Liver (tissue), 9 donors: ENCODE data around the gene CYB5A. TPM values are rescaled to one million over a fixed set of nuclear protein-coding genes. Genes with fewer than 3 reads are reported as not detected.

ENCODE experiments used
- DNase-seq: peaks from one replicate; pipeline ENCODE4 v3.0.0-alpha.2; 2017; ENCODE audit warnings: low spot score
- H3K27ac ChIP-seq, 2 donors: one replicate each; pipeline ENCODE4 v1.7.0; 2013; ENCODE audit warnings: inconsistent platforms in 2 of 2, low read length in 2 of 2, control low read depth in 1 of 2, low read depth in 1 of 2, mild to moderate bottlenecking in 1 of 2
- H3K27me3 ChIP-seq, 4 donors: one replicate each; pipeline versions ENCODE4 v1.6.1 to v1.7.0; 2013; ENCODE audit warnings: low read length in 3 of 4, inconsistent platforms in 1 of 4, mild to moderate bottlenecking in 1 of 4, moderate library complexity in 1 of 4; ENCODE audit not compliant: control insufficient read depth in 4 of 4, insufficient read depth in 4 of 4
- H3K36me3 ChIP-seq, 4 donors: one replicate each; pipeline versions ENCODE4 v1.6.1 to v1.7.0; 2013; ENCODE audit warnings: low read length in 3 of 4, mild to moderate bottlenecking in 3 of 4, low read depth in 1 of 4, moderate library complexity in 1 of 4; ENCODE audit not compliant: control insufficient read depth in 4 of 4, insufficient read depth in 3 of 4
- H3K4me1 ChIP-seq, 4 donors: one replicate each; pipeline versions ENCODE4 v1.6.1 to v1.7.0; 2013; ENCODE audit warnings: low read length in 3 of 4, mild to moderate bottlenecking in 3 of 4, moderate library complexity in 1 of 4; ENCODE audit not compliant: control insufficient read depth in 4 of 4, insufficient read depth in 4 of 4
- H3K4me3 ChIP-seq, 3 donors: one replicate each; pipeline versions ENCODE4 v1.6.1 to v1.7.0; 2013; ENCODE audit warnings: low read length in 3 of 3, control low read depth in 1 of 3, low read depth in 1 of 3, mild to moderate bottlenecking in 1 of 3
- H3K9ac ChIP-seq, 2 donors: one replicate each; pipeline ENCODE4 v1.7.0; 2013; ENCODE audit warnings: low read length in 2 of 2, mild to moderate bottlenecking in 2 of 2, moderate library complexity in 2 of 2, control low read depth in 1 of 2, low read depth in 1 of 2
- H3K9me3 ChIP-seq, 4 donors: one replicate each; pipeline versions ENCODE4 v1.6.1 to v1.7.0; 2013; ENCODE audit warnings: low read length in 3 of 4; ENCODE audit not compliant: control insufficient read depth in 4 of 4
- EGR1 ChIP-seq, 2 donors: IDR thresholded peaks; 2 replicates each; pipeline ENCODE4 v1.6.1; 2016 to 2018; ENCODE audit warnings: antibody characterized with exemption in 2 of 2, low read depth in 2 of 2
- FOXA1 ChIP-seq: IDR thresholded peaks from 2 replicates; pipeline ENCODE4 v1.6.1; 2016; ENCODE audit warnings: antibody characterized with exemption
- FOXA2 ChIP-seq: IDR thresholded peaks from 2 replicates; pipeline ENCODE4 v1.6.1; 2016; ENCODE audit warnings: antibody characterized with exemption
- GABPA ChIP-seq, 2 donors: IDR thresholded peaks in 1 of 2; conservative IDR thresholded peaks in 1 of 2; 2 replicates each; pipeline ENCODE4 v1.6.1; 2016; ENCODE audit warnings: antibody characterized with exemption in 2 of 2, mild to moderate bottlenecking in 1 of 2, moderate library complexity in 1 of 2
- HNF4A ChIP-seq, 2 donors: conservative IDR thresholded peaks; 2 replicates each; pipeline ENCODE4 v1.6.1; 2016; ENCODE audit warnings: antibody characterized with exemption in 2 of 2, mild to moderate bottlenecking in 2 of 2
- HNF4G ChIP-seq: IDR thresholded peaks from 2 replicates; pipeline ENCODE4 v1.6.1; 2016; ENCODE audit warnings: antibody characterized with exemption
- JUND ChIP-seq, 2 donors: IDR thresholded peaks; 2 replicates each; pipeline ENCODE4 v1.6.1; 2016; ENCODE audit warnings: antibody characterized with exemption in 2 of 2
- NR2F2 ChIP-seq: IDR thresholded peaks from 2 replicates; pipeline ENCODE4 v1.6.1; 2016; ENCODE audit warnings: antibody characterized with exemption
- RAD21 ChIP-seq, 2 donors: IDR thresholded peaks; 2 replicates each; pipeline ENCODE4 v1.6.1; 2016; ENCODE audit warnings: antibody characterized with exemption in 2 of 2, mild to moderate bottlenecking in 2 of 2
- RXRA ChIP-seq, 2 donors: IDR thresholded peaks; 2 replicates each; pipeline ENCODE4 v1.6.1; 2017 to 2018; ENCODE audit warnings: antibody characterized with exemption in 2 of 2, mild to moderate bottlenecking in 1 of 2
- SP1 ChIP-seq: IDR thresholded peaks from 2 replicates; pipeline ENCODE4 v1.6.1; 2018; ENCODE audit warnings: antibody characterized with exemption, mild to moderate bottlenecking
- TAF1 ChIP-seq: conservative IDR thresholded peaks from 2 replicates; pipeline ENCODE4 v1.6.1; 2016; ENCODE audit warnings: antibody characterized with exemption, mild to moderate bottlenecking
- YY1 ChIP-seq: IDR thresholded peaks from 2 replicates; pipeline ENCODE4 v1.6.1; 2016; ENCODE audit warnings: antibody characterized with exemption, mild to moderate bottlenecking
- WGBS: extraction: QIAGEN DNeasy Blood & Tissue Kit; methylation state at CpG from one replicate; pipeline ENCODE4 v1.1.7; 2013; 5-methylcytosine and 5-hydroxymethylcytosine counted together
- polyA plus RNA-seq, 2 donors: library from polyadenylated mRNA; stranded (reverse) in 1 of 2; unstranded in 1 of 2; fragments of 200-250 nt in 1 of 2; fragments of >200 nt in 1 of 2; fragmentation: Nextera tagmentation in 1 of 2; extraction: Ambion mirVana in 1 of 2; gene quantifications; one replicate each; pipeline versions ENCODE4 v1.2.1 to v1.2.3, GENCODE V29; 2013 to 2015
- total RNA-seq, 2 donors: library from RNA; depleted of rRNA; stranded (reverse); fragments of >200 nt; gene quantifications; one replicate each; pipeline ENCODE4 v1.2.3, GENCODE V29; 2014
- TF ChIP-seq, protein P1 (sequence below): IDR thresholded peaks from 2 replicates; pipeline ENCODE4 v1.6.1; 2016; ENCODE audit warnings: antibody characterized with exemption, mild to moderate bottlenecking
- TF ChIP-seq, protein P2 (sequence below): IDR thresholded peaks from 2 replicates; pipeline ENCODE4 v1.6.1; 2016; ENCODE audit warnings: antibody characterized with exemption
- TF ChIP-seq, protein P3 (sequence below): fragments of 150-350 bp; IDR thresholded peaks from 2 replicates; pipeline ENCODE4 v1.5.1; 2017; ENCODE audit warnings: improper control_type of control experiment, low read depth, low read length; ENCODE audit not compliant: missing input control
- TF ChIP-seq, protein P4 (sequence below): IDR thresholded peaks from 2 replicates; pipeline ENCODE4 v1.6.1; 2016; ENCODE audit warnings: antibody characterized with exemption
- TF ChIP-seq, protein P5 (sequence below): IDR thresholded peaks from 2 replicates; pipeline ENCODE4 v1.6.1; 2016; ENCODE audit warnings: antibody characterized with exemption
- donor health status: healthy.
- donor health status: healthy.
- donor health status: healthy.
- donor health status: healthy.
- donor health status: healthy.

The CYB5A gene
- total and polyA plus RNA-seq, 4 donors, result 277 to 2,022 (median 1,122) TPM

DNA sequence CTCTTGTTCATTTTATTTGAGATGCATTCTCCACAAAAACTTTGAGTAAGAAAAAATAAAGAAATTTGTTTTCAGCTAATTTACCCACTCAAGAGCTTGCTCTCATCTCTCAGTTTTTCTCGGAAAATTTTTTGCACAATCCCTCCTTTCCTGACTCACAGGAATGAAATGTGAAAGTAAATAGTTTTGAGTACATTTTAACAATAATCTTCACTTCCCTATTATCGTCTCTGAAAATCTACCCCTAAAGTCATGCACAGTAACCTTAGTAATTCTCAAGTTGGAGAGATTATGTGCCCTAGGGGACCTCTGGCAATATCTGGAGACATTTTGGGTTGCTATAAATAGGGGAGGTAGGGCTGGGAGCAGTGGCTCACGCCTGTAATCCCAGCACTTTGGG, 2.6 kb downstream of the CYB5A start:
- H3K4me1 ChIP-seq, result peaks cover 2 to 49% (median 23%) of the 10 kb centered on the region in 4 donors

DNA sequence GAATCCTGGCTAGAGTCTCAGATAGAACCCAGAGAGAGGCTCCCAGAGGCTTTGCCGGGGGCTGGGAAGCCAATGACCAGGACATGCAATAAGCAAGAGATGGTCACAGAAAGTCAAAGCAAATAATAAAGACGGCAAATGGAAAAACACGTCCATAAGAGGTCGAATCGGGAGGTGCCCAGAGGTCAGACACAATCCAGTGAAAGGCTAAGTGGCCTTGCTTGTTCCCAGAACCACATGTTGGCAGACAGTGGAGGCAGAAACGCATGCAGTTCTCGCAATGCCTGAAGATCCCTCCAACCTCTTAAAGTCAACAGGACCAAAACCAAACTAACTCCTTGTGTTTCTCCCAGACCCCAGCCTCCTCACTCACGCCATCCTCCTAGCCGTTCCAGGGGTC, 3.0 kb downstream of the CYB5A start:
- peak overlapping the region; percentile 82 to 83 for H3K27ac ChIP-seq
- no peak for DNase-seq
- WGBS, result 29% methylated on average over 9 of the region's 9 CpGs
- TF ChIP-seq TAF1 (peak; percentile 87), HNF4G (no peak), JUND (IDR thresholded peaks at IDR 0.05) (no peak), GABPA (IDR thresholded peaks at IDR 0.05 in 1 of 2, conservative IDR thresholded peaks at IDR 0.05 in 1 of 2) (no peak), RXRA (IDR thresholded peaks at IDR 0.05) (peak; percentile 44 to 83), YY1 (no peak), SP1 (peak; percentile 60), NR2F2 (peak; percentile 56), HNF4A (conservative IDR thresholded peaks at IDR 0.05) (peak; percentile 13 to 34), RAD21 (IDR thresholded peaks at IDR 0.05) (peak in 1 of 2 donors; percentile 32), FOXA1 (no peak), FOXA2 (peak; percentile 17), EGR1 (IDR thresholded peaks at IDR 0.05; ENCODE audit: low read depth in 2 of 2) (no peak)
- TF ChIP-seq, protein P1, sequence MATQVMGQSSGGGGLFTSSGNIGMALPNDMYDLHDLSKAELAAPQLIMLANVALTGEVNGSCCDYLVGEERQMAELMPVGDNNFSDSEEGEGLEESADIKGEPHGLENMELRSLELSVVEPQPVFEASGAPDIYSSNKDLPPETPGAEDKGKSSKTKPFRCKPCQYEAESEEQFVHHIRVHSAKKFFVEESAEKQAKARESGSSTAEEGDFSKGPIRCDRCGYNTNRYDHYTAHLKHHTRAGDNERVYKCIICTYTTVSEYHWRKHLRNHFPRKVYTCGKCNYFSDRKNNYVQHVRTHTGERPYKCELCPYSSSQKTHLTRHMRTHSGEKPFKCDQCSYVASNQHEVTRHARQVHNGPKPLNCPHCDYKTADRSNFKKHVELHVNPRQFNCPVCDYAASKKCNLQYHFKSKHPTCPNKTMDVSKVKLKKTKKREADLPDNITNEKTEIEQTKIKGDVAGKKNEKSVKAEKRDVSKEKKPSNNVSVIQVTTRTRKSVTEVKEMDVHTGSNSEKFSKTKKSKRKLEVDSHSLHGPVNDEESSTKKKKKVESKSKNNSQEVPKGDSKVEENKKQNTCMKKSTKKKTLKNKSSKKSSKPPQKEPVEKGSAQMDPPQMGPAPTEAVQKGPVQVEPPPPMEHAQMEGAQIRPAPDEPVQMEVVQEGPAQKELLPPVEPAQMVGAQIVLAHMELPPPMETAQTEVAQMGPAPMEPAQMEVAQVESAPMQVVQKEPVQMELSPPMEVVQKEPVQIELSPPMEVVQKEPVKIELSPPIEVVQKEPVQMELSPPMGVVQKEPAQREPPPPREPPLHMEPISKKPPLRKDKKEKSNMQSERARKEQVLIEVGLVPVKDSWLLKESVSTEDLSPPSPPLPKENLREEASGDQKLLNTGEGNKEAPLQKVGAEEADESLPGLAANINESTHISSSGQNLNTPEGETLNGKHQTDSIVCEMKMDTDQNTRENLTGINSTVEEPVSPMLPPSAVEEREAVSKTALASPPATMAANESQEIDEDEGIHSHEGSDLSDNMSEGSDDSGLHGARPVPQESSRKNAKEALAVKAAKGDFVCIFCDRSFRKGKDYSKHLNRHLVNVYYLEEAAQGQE, result no peak
- TF ChIP-seq, protein P2, sequence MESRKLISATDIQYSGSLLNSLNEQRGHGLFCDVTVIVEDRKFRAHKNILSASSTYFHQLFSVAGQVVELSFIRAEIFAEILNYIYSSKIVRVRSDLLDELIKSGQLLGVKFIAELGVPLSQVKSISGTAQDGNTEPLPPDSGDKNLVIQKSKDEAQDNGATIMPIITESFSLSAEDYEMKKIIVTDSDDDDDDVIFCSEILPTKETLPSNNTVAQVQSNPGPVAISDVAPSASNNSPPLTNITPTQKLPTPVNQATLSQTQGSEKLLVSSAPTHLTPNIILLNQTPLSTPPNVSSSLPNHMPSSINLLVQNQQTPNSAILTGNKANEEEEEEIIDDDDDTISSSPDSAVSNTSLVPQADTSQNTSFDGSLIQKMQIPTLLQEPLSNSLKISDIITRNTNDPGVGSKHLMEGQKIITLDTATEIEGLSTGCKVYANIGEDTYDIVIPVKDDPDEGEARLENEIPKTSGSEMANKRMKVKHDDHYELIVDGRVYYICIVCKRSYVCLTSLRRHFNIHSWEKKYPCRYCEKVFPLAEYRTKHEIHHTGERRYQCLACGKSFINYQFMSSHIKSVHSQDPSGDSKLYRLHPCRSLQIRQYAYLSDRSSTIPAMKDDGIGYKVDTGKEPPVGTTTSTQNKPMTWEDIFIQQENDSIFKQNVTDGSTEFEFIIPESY, result no peak
- TF ChIP-seq, protein P3, sequence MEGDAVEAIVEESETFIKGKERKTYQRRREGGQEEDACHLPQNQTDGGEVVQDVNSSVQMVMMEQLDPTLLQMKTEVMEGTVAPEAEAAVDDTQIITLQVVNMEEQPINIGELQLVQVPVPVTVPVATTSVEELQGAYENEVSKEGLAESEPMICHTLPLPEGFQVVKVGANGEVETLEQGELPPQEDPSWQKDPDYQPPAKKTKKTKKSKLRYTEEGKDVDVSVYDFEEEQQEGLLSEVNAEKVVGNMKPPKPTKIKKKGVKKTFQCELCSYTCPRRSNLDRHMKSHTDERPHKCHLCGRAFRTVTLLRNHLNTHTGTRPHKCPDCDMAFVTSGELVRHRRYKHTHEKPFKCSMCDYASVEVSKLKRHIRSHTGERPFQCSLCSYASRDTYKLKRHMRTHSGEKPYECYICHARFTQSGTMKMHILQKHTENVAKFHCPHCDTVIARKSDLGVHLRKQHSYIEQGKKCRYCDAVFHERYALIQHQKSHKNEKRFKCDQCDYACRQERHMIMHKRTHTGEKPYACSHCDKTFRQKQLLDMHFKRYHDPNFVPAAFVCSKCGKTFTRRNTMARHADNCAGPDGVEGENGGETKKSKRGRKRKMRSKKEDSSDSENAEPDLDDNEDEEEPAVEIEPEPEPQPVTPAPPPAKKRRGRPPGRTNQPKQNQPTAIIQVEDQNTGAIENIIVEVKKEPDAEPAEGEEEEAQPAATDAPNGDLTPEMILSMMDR, result no peak
- TF ChIP-seq, protein P4, sequence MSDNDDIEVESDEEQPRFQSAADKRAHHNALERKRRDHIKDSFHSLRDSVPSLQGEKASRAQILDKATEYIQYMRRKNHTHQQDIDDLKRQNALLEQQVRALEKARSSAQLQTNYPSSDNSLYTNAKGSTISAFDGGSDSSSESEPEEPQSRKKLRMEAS, result peak; percentile 33
- TF ChIP-seq, protein P5, sequence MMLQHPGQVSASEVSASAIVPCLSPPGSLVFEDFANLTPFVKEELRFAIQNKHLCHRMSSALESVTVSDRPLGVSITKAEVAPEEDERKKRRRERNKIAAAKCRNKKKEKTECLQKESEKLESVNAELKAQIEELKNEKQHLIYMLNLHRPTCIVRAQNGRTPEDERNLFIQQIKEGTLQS, result peak; percentile 36
- H3K9ac ChIP-seq, result peak overlapping the region; percentile 82 to 89
- H3K9me3 ChIP-seq, result no peaks in the 10 kb centered on the region
- H3K27me3 ChIP-seq, result no peaks in the 10 kb centered on the region
- H3K36me3 ChIP-seq, result peaks cover 0 to 8% (median 2%) of the 10 kb centered on the region in 4 donors
- H3K4me3 ChIP-seq, result peak overlapping the region; percentile 84 to 98 (median 86)
- peaks cover 2 to 53% (median 27%) of the 10 kb centered on the region in 4 donors for H3K4me1 ChIP-seq

More for the DNA sequence above, 2.6 kb downstream of the CYB5A start:
- H3K9me3 ChIP-seq, result no peaks in the 10 kb centered on the region
- H3K9ac ChIP-seq, result peak overlapping the region; percentile 82 to 89
- H3K27me3 ChIP-seq, result no peaks in the 10 kb centered on the region
- H3K27ac ChIP-seq, result peak overlapping the region; percentile 82 to 83
- no peak for DNase-seq
- peaks cover 0 to 7% (median 2%) of the 10 kb centered on the region in 4 donors for H3K36me3 ChIP-seq
- TF ChIP-seq SP1 (no peak), GABPA (IDR thresholded peaks at IDR 0.05 in 1 of 2, conservative IDR thresholded peaks at IDR 0.05 in 1 of 2) (no peak), NR2F2 (no peak), RAD21 (IDR thresholded peaks at IDR 0.05) (no peak)
- TF ChIP-seq, protein P3, result no peak
- TF ChIP-seq, protein P5, result no peak
- WGBS, result 25% methylated on average over 3 of the region's 3 CpGs
- peak overlapping the region; percentile 84 to 98 (median 86) for H3K4me3 ChIP-seq
